K562 (cell line): Measurements from ENCODE around the gene PAX5. TPM values are rescaled to one million over a fixed set of nuclear protein-coding genes. Genes with fewer than 3 reads are reported as not detected.

Source experiments
- ATAC-seq: fragments of 200-7000 bp; cut with Tn5 transposase; 3 replicates; pipeline ENCODE4 v1.9.1; 2020; ENCODE audit warnings: moderate library complexity
- BruUV-seq: library from RNA; stranded (reverse); fragments of 400-500 nt; replicated peaks from 2 replicates; lab custom pipeline; 2021; lab: Mats Ljungman, UMichigan
- CTCF ChIA-PET: fragments of 300-600 bp; formaldehyde crosslinking; extraction: SDS; loops from one replicate; lab custom pipeline; 2021; ENCODE audit warnings: low intra/inter-chr PET ratio; lab: Yijun Ruan, JAX
- POLR2A ChIA-PET: fragments of 300-600, 350-650 bp; sonication (Branson Sonifier 250); formaldehyde crosslinking; extraction: SDS; loops from one replicate; lab custom pipeline; 2021; ENCODE audit warnings: antibody characterized with exemption, inconsistent platforms; lab: Yijun Ruan, JAX
- DNase-seq, 4 experiments: peaks; one replicate each; pipeline versions ENCODE4 v3.0.0 to v3.0.0-alpha.2; 2011 to 2018; ENCODE audit warnings: low spot score in 3 of 4, mixed read lengths in 3 of 4; ENCODE audit errors: extremely low read depth in 1 of 4
- FAIRE-seq: peaks from 2 replicates; lab custom pipeline; 2011; peaks lifted over from hg19 to GRCh38; lab: Jason Lieb, UNC
- H2AFZ ChIP-seq: 2 replicates; pipeline ENCODE4 v1.6.0; 2011; ENCODE audit warnings: low read depth, low read length, control low read depth, inconsistent platforms
- H3K27ac ChIP-seq: fragments of 200-600 bp; 3 replicates; pipeline ENCODE4 v1.8.0; 2011; ENCODE audit warnings: low read depth, mild to moderate bottlenecking, control low read depth, inconsistent platforms, low read length, moderate library complexity, mixed read lengths; ENCODE audit errors: extremely low read depth
- H3K27me3 ChIP-seq, 2 experiments: fragments of 300-600 bp in 1 of 2; 2 replicates in 1 of 2; 3 replicates in 1 of 2; pipeline versions ENCODE4 v1.6.0 to v1.8.0; 2011; ENCODE audit warnings: inconsistent platforms in 2 of 2, low read length in 2 of 2, mild to moderate bottlenecking in 1 of 2, mixed read lengths in 1 of 2, moderate library complexity in 1 of 2; ENCODE audit not compliant: control insufficient read depth in 2 of 2, insufficient read depth in 2 of 2
- H3K36me3 ChIP-seq: fragments of 300-600 bp; 3 replicates; pipeline ENCODE4 v1.8.0; 2011; ENCODE audit warnings: mild to moderate bottlenecking, low read length, inconsistent platforms; ENCODE audit not compliant: control insufficient read depth, insufficient read depth
- H3K4me1 ChIP-seq, 2 experiments: fragments of 200-600 bp in 1 of 2; replicated peaks in 1 of 2; 2 replicates in 1 of 2; 3 replicates in 1 of 2; pipeline versions ENCODE4 v1.5.1 to v1.8.0; 2011; ENCODE audit warnings: inconsistent platforms in 2 of 2, low read length in 2 of 2, mild to moderate bottlenecking in 1 of 2, mixed read lengths in 1 of 2, moderate library complexity in 1 of 2; ENCODE audit not compliant: control insufficient read depth in 2 of 2, insufficient read depth in 2 of 2
- H3K4me2 ChIP-seq: 2 replicates; pipeline ENCODE4 v1.6.1; 2011; ENCODE audit warnings: low read length, control low read depth, inconsistent platforms, mixed read lengths; ENCODE audit not compliant: insufficient read depth
- H3K4me3 ChIP-seq: fragments of 200-600 bp; sonication (generic), shearing (Covaris generic); 2 replicates; pipeline ENCODE4 v1.5.1; 2016; ENCODE audit warnings: control low read depth, inconsistent platforms
- H3K79me2 ChIP-seq: fragments of 200-600 bp; 3 replicates; pipeline ENCODE4 v1.8.0; 2011; ENCODE audit warnings: low read length, inconsistent platforms; ENCODE audit not compliant: control insufficient read depth, insufficient read depth
- H3K9ac ChIP-seq, 2 experiments: 2 replicates each; pipeline versions ENCODE4 v1.6.0 to v1.6.1; 2011; ENCODE audit warnings: low read depth in 2 of 2, low read length in 2 of 2, control low read depth in 1 of 2, inconsistent platforms in 1 of 2, mild to moderate bottlenecking in 1 of 2, mixed read lengths in 1 of 2; ENCODE audit not compliant: insufficient read depth in 1 of 2
- H3K9me1 ChIP-seq: one replicate; pipeline ENCODE4 v1.6.0; 2011; ENCODE audit warnings: inconsistent platforms, mild to moderate bottlenecking, low read length, moderate library complexity; ENCODE audit not compliant: control insufficient read depth, insufficient read depth
- H3K9me3 ChIP-seq: replicated peaks from 2 replicates; pipeline ENCODE4 v1.5.1; 2011; ENCODE audit warnings: low read depth, low read length, inconsistent platforms; ENCODE audit not compliant: control insufficient read depth, insufficient read depth
- H4K20me1 ChIP-seq: replicated peaks from 2 replicates; pipeline ENCODE4 v1.6.1; 2011; ENCODE audit warnings: low read length, inconsistent platforms, mixed read lengths; ENCODE audit not compliant: control insufficient read depth, insufficient read depth
- E2F5 ChIP-seq: sonication (generic); formaldehyde crosslinking; IDR thresholded peaks from 2 replicates; pipeline ENCODE4 v1.8.0; 2022; ENCODE audit warnings: mild to moderate bottlenecking, missing genetic modification reagents
- FOXK1 ChIP-seq: sonication (generic); formaldehyde crosslinking; IDR thresholded peaks from 2 replicates; pipeline ENCODE4 v1.8.0; 2022; ENCODE audit warnings: missing genetic modification reagents, mild to moderate bottlenecking, borderline replicate concordance
- MGA ChIP-seq: fragments of 450-650 bp; IDR thresholded peaks from 2 replicates; pipeline ENCODE4 v1.6.1; 2016; ENCODE audit warnings: mild to moderate bottlenecking, moderate library complexity
- SMAD4 ChIP-seq: fragments of 250-450 bp; sonication (Bioruptor Pico); conservative IDR thresholded peaks from 2 replicates; pipeline ENCODE4 v1.8.0; 2021; ENCODE audit warnings: inconsistent platforms, mild to moderate bottlenecking, moderate library complexity
- TGIF2 ChIP-seq: sonication (generic); formaldehyde crosslinking; IDR thresholded peaks from 2 replicates; pipeline ENCODE4 v1.8.1; 2022; ENCODE audit warnings: mild to moderate bottlenecking, missing genetic modification reagents, moderate library complexity
- ZNF316 ChIP-seq: fragments of 450-650 bp; IDR thresholded peaks from 2 replicates; pipeline ENCODE4 v1.6.1; 2016
- ZNF324 ChIP-seq: fragments of 250-450 bp; sonication (Bioruptor Pico); IDR thresholded peaks from 2 replicates; pipeline ENCODE4 v1.4.0; 2020; ENCODE audit warnings: mild to moderate bottlenecking
- ZNF398 ChIP-seq: fragments of 250-450 bp; sonication (Bioruptor Pico); IDR thresholded peaks from 2 replicates; pipeline ENCODE4 v1.8.0; 2021; ENCODE audit warnings: moderate library complexity, mild to moderate bottlenecking, inconsistent platforms
- WGBS: fragments of 100-300 bp; shearing (Covaris generic); methylation state at CpG from one replicate; pipeline ENCODE4 v1.1.6; 2016; ENCODE audit warnings: low coverage, mixed read lengths; ENCODE audit not compliant: insufficient coverage; ENCODE audit errors: missing lambda C conversion rate; 5-methylcytosine and 5-hydroxymethylcytosine counted together
- in situ Hi-C: fragments of 300-500 bp; cut with MboI; formaldehyde crosslinking; loops from 4 replicates; pipeline ENCODE4 v1.15.0; 2018; ENCODE audit warnings: inconsistent platforms, mixed read lengths
- intact Hi-C: fragments of 100-400 bp; cut with micrococcal nuclease; formaldehyde crosslinking; loops from 2 replicates; pipeline ENCODE4 v1.14.2; 2022
- polyA plus RNA-seq, 8 experiments: library from polyadenylated mRNA; depleted of rRNA in 4 of 8; stranded (reverse) in 5 of 8; unstranded in 3 of 8; fragments of >200 nt; fragmentation: Nextera tagmentation in 2 of 8; fragmentation: Illumina TruSeq in 1 of 8; extraction: Ambion mirVana in 2 of 8; extraction: Trizol in 1 of 8; gene quantifications; 2 replicates each; pipeline versions ENCODE4 v1.2.1 to v1.2.3, GENCODE V29; 2011 to 2014; ENCODE audit warnings: inconsistent platforms in 1 of 8, missing spikeins in 1 of 8
- total RNA-seq, 7 experiments: library from RNA; depleted of rRNA in 6 of 7; stranded (reverse); fragments of >200 nt in 6 of 7; fragmentation: Illumina TruSeq in 2 of 7; extraction: Trizol in 2 of 7; gene quantifications; 2 replicates each; pipeline versions ENCODE4 v1.2.1 to v1.2.3, GENCODE V29; 2011 to 2021; ENCODE audit warnings: low replicate concordance in 1 of 7

PAX5 gene
- total and polyA plus RNA-seq, 9 of the 15 experiments (the other 6 are each of a cell fraction or from before 2014, with no cell fraction given) = 0.03 to 0.09 TPM; not detected in 7

- Histone ChIP-seq H3K27ac (no peak overlapping the region), H3K36me3 (no peaks in the 10 kb centered on the region), H4K20me1 (no peaks in the 10 kb centered on the region), H3K4me3 (no peak overlapping the region), H3K4me1 (no peaks in the 10 kb centered on the region), H3K9me1 (no peaks in the 10 kb centered on the region), H3K27me3 (peaks cover 0 to 12% of the 10 kb centered on the region in 2 experiments; a peak in 2 of 5 replicates), H2AFZ (no peak overlapping the region), H3K79me2 (no peaks in the 10 kb centered on the region), H3K4me2 (no peak overlapping the region), H3K9ac (no peak overlapping the region), H3K9me3 (no peaks in the 10 kb centered on the region)
- FAIRE-seq (no peak), ATAC-seq (no peak), DNase-seq (no peak)
- POLR2A ChIA-PET = no interaction called here
- intact Hi-C loops = no loop called here
- CTCF ChIA-PET = no interaction called here
- no TSS peak for BruUV-seq
- WGBS = 5% methylated on average over 4 of the region's 5 CpGs
- in situ Hi-C loops = no loop called here
- TF ChIP-seq SMAD4 (CRISPR knock-in tag) = no peak
- no peak for TF ChIP-seq TGIF2 (CRISPR knock-in tag)
- TF ChIP-seq ZNF316 = no peak
- no peak for TF ChIP-seq MGA
- TF ChIP-seq ZNF398 (CRISPR knock-in tag) = no peak
- no peak for TF ChIP-seq E2F5 (CRISPR knock-in tag)
- TF ChIP-seq ZNF324 = no peak
- TF ChIP-seq FOXK1 (CRISPR knock-in tag) = no peak
These were observed 104.8 kb downstream of the PAX5 start for GRCh38 chr9:36929350-36929675.
